B cell (primary cell): ENCODE measurements around the gene PLA2G4E. TPM values are rescaled to one million over a fixed set of nuclear protein-coding genes. Genes with fewer than 3 reads are reported as not detected.

Experiments used
- ATAC-seq: fragments of 200-7000 bp; cut with Tn5 transposase; one replicate; pipeline ENCODE4 v1.10.0; 2021; ENCODE audit warnings: low read depth, mild to moderate bottlenecking, moderate number of reproducible peaks, moderate library complexity
- CTCF ChIA-PET: fragments of 350-600 bp; sonication (Branson Sonifier 250); formaldehyde crosslinking; loops from one replicate; lab custom pipeline; 2021; ENCODE audit warnings: antibody characterized with exemption, inconsistent platforms; lab: Charles Lee
- POLR2A ChIA-PET: fragments of 350-600 bp; sonication (Branson Sonifier 250); formaldehyde crosslinking; loops from one replicate; lab custom pipeline; 2021; ENCODE audit warnings: antibody characterized with exemption; lab: Charles Lee
- DNase-seq: peaks from one replicate; pipeline ENCODE4 v3.0.0; 2013
- H2AFZ ChIP-seq: 2 replicates; pipeline ENCODE4 v1.6.1; 2012; ENCODE audit warnings: mild to moderate bottlenecking, low read depth, low read length; ENCODE audit not compliant: insufficient read depth, poor library complexity, severe bottlenecking
- H3K27ac ChIP-seq, 2 donors: 1 replicate in 1 of 2; 2 replicates in 1 of 2; pipeline ENCODE4 v1.5.1; 2012 to 2013; ENCODE audit warnings: low read length in 2 of 2, mild to moderate bottlenecking in 2 of 2, moderate library complexity in 1 of 2
- H3K27me3 ChIP-seq, 4 experiments: fragments of 200-600 bp in 1 of 4; sonication (generic) in 1 of 4; replicated peaks in 1 of 4; 1 replicate in 2 of 4; 2 replicates in 2 of 4; pipeline versions ENCODE4 v1.6.1 to v1.7.0; 2013 to 2016; ENCODE audit warnings: low read length in 3 of 4, mild to moderate bottlenecking in 2 of 4, mixed read lengths in 1 of 4, moderate library complexity in 1 of 4; ENCODE audit not compliant: insufficient read depth in 4 of 4, control insufficient read depth in 3 of 4; ENCODE audit errors: control extremely low read depth in 1 of 4
- H3K36me3 ChIP-seq, 2 experiments: replicated peaks in 1 of 2; 1 replicate in 1 of 2; 2 replicates in 1 of 2; pipeline versions ENCODE4 v1.6.1 to v1.7.1; 2013; ENCODE audit warnings: low read length in 1 of 2; ENCODE audit not compliant: insufficient read depth in 2 of 2, control insufficient read depth in 1 of 2; ENCODE audit errors: control extremely low read depth in 1 of 2, extremely low read depth in 1 of 2
- H3K4me1 ChIP-seq, 2 donors: fragments of 200-600 bp in 1 of 2; sonication (generic) in 1 of 2; 1 replicate in 1 of 2; 2 replicates in 1 of 2; pipeline versions ENCODE4 v1.5.1 to v1.6.1; 2013 to 2017; ENCODE audit warnings: low read length in 2 of 2; ENCODE audit not compliant: control insufficient read depth in 2 of 2, insufficient read depth in 2 of 2
- H3K4me2 ChIP-seq: replicated peaks from 2 replicates; pipeline ENCODE3; 2012; ENCODE audit warnings: mild to moderate bottlenecking, low read depth, low read length; ENCODE audit not compliant: poor library complexity, severe bottlenecking
- H3K4me3 ChIP-seq, 5 experiments: fragments of 200-600 bp in 1 of 5; sonication (generic) in 1 of 5; 1 replicate in 3 of 5; 2 replicates in 2 of 5; pipeline versions ENCODE4 v1.5.1 to v1.7.0; 2011 to 2016; ENCODE audit warnings: low read length in 4 of 5, mild to moderate bottlenecking in 4 of 5, low read depth in 2 of 5, control low read depth in 1 of 5, moderate library complexity in 1 of 5; ENCODE audit not compliant: insufficient read depth in 1 of 5; ENCODE audit errors: control extremely low read depth in 1 of 5, extremely low read depth in 1 of 5
- H3K79me2 ChIP-seq: fragments of 200-600 bp; sonication (generic); one replicate; pipeline ENCODE4 v1.6.0; 2016; ENCODE audit warnings: low read length; ENCODE audit not compliant: control insufficient read depth, insufficient read depth
- H3K9ac ChIP-seq: fragments of 200-600 bp; sonication (generic); 2 replicates; pipeline ENCODE4 v1.6.1; 2017; ENCODE audit warnings: mild to moderate bottlenecking, low read length, moderate library complexity
- H3K9me3 ChIP-seq, 3 donors: one replicate each; pipeline versions ENCODE4 v1.6.1 to v1.7.1; 2013; ENCODE audit warnings: low read length in 2 of 3; ENCODE audit not compliant: control insufficient read depth in 2 of 3, insufficient read depth in 1 of 3; ENCODE audit errors: control extremely low read depth in 1 of 3
- H4K20me1 ChIP-seq: 2 replicates; pipeline ENCODE4 v1.6.0; 2012; ENCODE audit warnings: mild to moderate bottlenecking, low read length; ENCODE audit not compliant: insufficient read depth, control insufficient read depth, poor library complexity, severe bottlenecking
- H3K27ac Mint-ChIP-seq: one replicate; pipeline ENCODE4 v1.8.0; 2021; ENCODE audit warnings: mixed read lengths
- H3K27me3 Mint-ChIP-seq: one replicate; pipeline ENCODE4 v1.8.0; 2021; ENCODE audit warnings: mixed read lengths
- H3K4me1 Mint-ChIP-seq: one replicate; pipeline ENCODE4 v1.8.0; 2021; ENCODE audit warnings: mixed read lengths
- H3K4me3 Mint-ChIP-seq: one replicate; pipeline ENCODE4 v1.8.0; 2021; ENCODE audit warnings: mixed read lengths
- H3K9me3 Mint-ChIP-seq: one replicate; pipeline ENCODE4 v1.8.0; 2022; ENCODE audit warnings: mixed read lengths; ENCODE audit not compliant: insufficient read depth
- CTCF ChIP-seq: fragments of 200-600 bp; IDR thresholded peaks from one replicate; pipeline ENCODE4 v1.8.0; 2022; ENCODE audit warnings: antibody characterized with exemption, mild to moderate bottlenecking
- EZH2 ChIP-seq: IDR thresholded peaks from 2 replicates; pipeline ENCODE4 v1.6.1; 2012; ENCODE audit warnings: borderline replicate concordance, low read depth, mild to moderate bottlenecking, moderate library complexity, low read length; ENCODE audit not compliant: insufficient read depth, poor library complexity, severe bottlenecking
- WGBS: methylation state at CpG from one replicate; pipeline ENCODE4 v1.1.5; 2013; ENCODE audit warnings: missing lambda C conversion rate; ENCODE audit not compliant: insufficient coverage; 5-methylcytosine and 5-hydroxymethylcytosine counted together
- intact Hi-C: fragments of 100-400 bp; cut with micrococcal nuclease; formaldehyde crosslinking; loops from one replicate; pipeline ENCODE4 v1.10.0; 2022
- polyA plus RNA-seq: library from polyadenylated mRNA; depleted of rRNA; stranded (reverse); fragments of >200 nt; gene quantifications from 2 replicates; pipeline ENCODE4 v1.2.3, GENCODE V29; 2012
- total RNA-seq, 2 donors: library from RNA; stranded (reverse); fragments of 120-200 nt in 1 of 2; gene quantifications; 1 replicate in 1 of 2; 2 replicates in 1 of 2; pipeline versions ENCODE4 v1.2.3 to v1.2.4, GENCODE V29; 2013 to 2022

PLA2G4E gene
- total and polyA plus RNA-seq, 2 donors (not counting 1 experiment from before 2014, with no cell fraction given) = not detected

- Histone ChIP-seq H3K27me3 (peaks cover 0 to 9% (median 4%) of the 10 kb centered on the region in 4 experiments), H4K20me1 (no peaks in the 10 kb centered on the region), H2AFZ (no peak overlapping the region), H3K79me2 (no peaks in the 10 kb centered on the region), H3K4me3 (no peak overlapping the region), H3K27ac (no peak overlapping the region), H3K9me3 (no peaks in the 10 kb centered on the region), H3K4me1 (no peaks in the 10 kb centered on the region), H3K36me3 (no peaks in the 10 kb centered on the region), H3K9ac (no peak overlapping the region), H3K4me2 (no peak overlapping the region)
- TF ChIP-seq EZH2 = no peak
- TF ChIP-seq CTCF = no peak
- Mint-ChIP-seq H3K9me3 (no peaks in the 10 kb centered on the region), H3K4me1 (no peaks in the 10 kb centered on the region), H3K27me3 (peaks cover under 1% of the 10 kb centered on the region), H3K27ac (no peak overlapping the region), H3K4me3 (no peak overlapping the region)
- intact Hi-C loops = loop anchor here (1.0 to 2.0 kb wide), 2 partner anchors 95 to 482 kb away; no protein-coding TSS in a partner anchor
- no peak for ATAC-seq
- WGBS = 79% methylated on average over 19 of the region's 21 CpGs
- no peak for DNase-seq
- ChIA-PET CTCF (interaction anchor here (0.6 to 8.8 kb wide), 32 partner anchors 8 to 215 kb away, joined by 3 to 113 read pairs (median 6); partner anchors contain the start of genes EHD4 and MAPKBP1), POLR2A (no interaction called here)
Observed at GRCh38 chr15:41988896-41989572, 31.8 kb downstream of the PLA2G4E start.

- H3K27ac Mint-ChIP-seq = no peak overlapping the region
- no peaks in the 10 kb centered on the region for H3K9me3 Mint-ChIP-seq
- Histone ChIP-seq H3K36me3 (no peaks in the 10 kb centered on the region), H3K27ac (no peak overlapping the region), H3K4me2 (no peak overlapping the region), H4K20me1 (no peaks in the 10 kb centered on the region), H3K79me2 (no peaks in the 10 kb centered on the region), H3K9me3 (no peaks in the 10 kb centered on the region), H3K4me1 (no peaks in the 10 kb centered on the region), H2AFZ (no peak overlapping the region), H3K4me3 (no peak overlapping the region), H3K27me3 (peaks cover 0 to 9% (median 4%) of the 10 kb centered on the region in 4 experiments), H3K9ac (no peak overlapping the region)
- ChIA-PET POLR2A (no interaction called here), CTCF (interaction anchor here (1.5 to 8.8 kb wide), 5 partner anchors 18 to 214 kb away, joined by 3 to 113 read pairs (median 14); partner anchors contain the start of gene MAPKBP1)
- DNase-seq (no peak), ATAC-seq (no peak)
- intact Hi-C loops = loop anchor here (2.0 kb wide), 1 partner anchor 483 kb away; no protein-coding TSS in a partner anchor
- H3K27me3 Mint-ChIP-seq = peaks cover 3% of the 10 kb centered on the region
- no peaks in the 10 kb centered on the region for H3K4me1 Mint-ChIP-seq
- TF ChIP-seq CTCF (no peak), EZH2 (no peak)
- 100% methylated on average over 5 of the region's 11 CpGs for WGBS
- no peak overlapping the region for H3K4me3 Mint-ChIP-seq
Observed at GRCh38 chr15:41987925-41988275, 32.9 kb downstream of the PLA2G4E start.
